Prostate gland (tissue), 2 donors: ENCODE measurements around the gene CTRB2.

Source experiments
- POLR2A ChIP-seq: fragments of 450-650 bp; IDR thresholded peaks from one replicate; pipeline ENCODE4 v1.6.1; 2016; ENCODE audit warnings: antibody characterized with exemption, mild to moderate bottlenecking
- TF ChIP-seq, protein P1 (sequence below), 4 experiments: fragments of 200-600 bp in 2 of 4; fragments of 450-650 bp in 2 of 4; sonication (generic) in 2 of 4; IDR thresholded peaks; 1 replicate in 3 of 4; 2 replicates in 1 of 4; pipeline ENCODE4 v1.5.1; 2016 to 2019; ENCODE audit warnings: antibody characterized with exemption in 4 of 4, mild to moderate bottlenecking in 2 of 4, moderate library complexity in 2 of 4

DNA sequence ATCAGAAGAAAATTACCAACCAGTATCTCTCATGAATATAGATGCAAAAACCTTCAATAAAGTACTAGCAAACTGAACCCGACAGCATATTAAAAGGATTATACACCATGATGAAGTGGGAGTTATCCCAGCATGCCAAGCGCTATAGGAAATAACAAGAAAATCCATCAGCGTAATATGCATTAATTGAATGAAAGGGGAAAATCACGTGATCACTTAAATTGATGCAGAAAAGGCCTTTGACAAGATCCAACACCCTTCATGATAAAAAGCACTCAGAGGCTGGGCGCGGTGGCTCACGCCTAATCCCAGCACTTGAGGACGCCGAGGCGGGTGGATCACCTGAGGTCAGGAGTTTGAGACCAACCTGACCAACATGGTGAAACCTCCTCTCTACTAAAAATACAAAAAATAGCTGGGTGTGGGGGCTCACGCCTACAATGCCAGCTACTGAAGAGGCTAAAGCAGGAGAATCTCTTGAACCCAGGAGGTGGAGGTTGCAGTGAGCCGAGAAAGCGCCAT, 4.8 kb downstream of the CTRB2 start:
- TF ChIP-seq POLR2A = no peak
- TF ChIP-seq, protein P1, sequence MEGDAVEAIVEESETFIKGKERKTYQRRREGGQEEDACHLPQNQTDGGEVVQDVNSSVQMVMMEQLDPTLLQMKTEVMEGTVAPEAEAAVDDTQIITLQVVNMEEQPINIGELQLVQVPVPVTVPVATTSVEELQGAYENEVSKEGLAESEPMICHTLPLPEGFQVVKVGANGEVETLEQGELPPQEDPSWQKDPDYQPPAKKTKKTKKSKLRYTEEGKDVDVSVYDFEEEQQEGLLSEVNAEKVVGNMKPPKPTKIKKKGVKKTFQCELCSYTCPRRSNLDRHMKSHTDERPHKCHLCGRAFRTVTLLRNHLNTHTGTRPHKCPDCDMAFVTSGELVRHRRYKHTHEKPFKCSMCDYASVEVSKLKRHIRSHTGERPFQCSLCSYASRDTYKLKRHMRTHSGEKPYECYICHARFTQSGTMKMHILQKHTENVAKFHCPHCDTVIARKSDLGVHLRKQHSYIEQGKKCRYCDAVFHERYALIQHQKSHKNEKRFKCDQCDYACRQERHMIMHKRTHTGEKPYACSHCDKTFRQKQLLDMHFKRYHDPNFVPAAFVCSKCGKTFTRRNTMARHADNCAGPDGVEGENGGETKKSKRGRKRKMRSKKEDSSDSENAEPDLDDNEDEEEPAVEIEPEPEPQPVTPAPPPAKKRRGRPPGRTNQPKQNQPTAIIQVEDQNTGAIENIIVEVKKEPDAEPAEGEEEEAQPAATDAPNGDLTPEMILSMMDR (IDR thresholded peaks at IDR 0.05) = no peak
